Glutamatergic neuron (in vitro differentiated cells): ENCODE measurements around the gene GPR84. TPM values are rescaled to one million over a fixed set of nuclear protein-coding genes. Genes with fewer than 3 reads are reported as not detected.
A peak's percentile ranks its signal among the peaks of the same experiment; 100 is the strongest.

Experiments used
- DNase-seq: peaks from one replicate; pipeline ENCODE4 v3.0.0; 2022
- H3K27ac Mint-ChIP-seq: one replicate; pipeline ENCODE4 v1.8.0; 2020; ENCODE audit warnings: mild to moderate bottlenecking, mixed read lengths, inconsistent platforms; ENCODE audit not compliant: unreplicated experiment
- H3K27me3 Mint-ChIP-seq: one replicate; pipeline ENCODE4 v1.8.0; 2020; ENCODE audit warnings: mild to moderate bottlenecking, moderate library complexity, mixed read lengths, inconsistent platforms; ENCODE audit not compliant: unreplicated experiment
- H3K36me3 Mint-ChIP-seq: one replicate; pipeline ENCODE4 v1.8.0; 2020; ENCODE audit warnings: mild to moderate bottlenecking, mixed read lengths, inconsistent platforms; ENCODE audit not compliant: unreplicated experiment
- H3K4me1 Mint-ChIP-seq: one replicate; pipeline ENCODE4 v1.8.0; 2020; ENCODE audit warnings: mild to moderate bottlenecking, low read depth, mixed read lengths, inconsistent platforms; ENCODE audit not compliant: unreplicated experiment
- H3K4me3 Mint-ChIP-seq: one replicate; pipeline ENCODE4 v1.8.0; 2020; ENCODE audit warnings: mild to moderate bottlenecking, mixed read lengths, inconsistent platforms; ENCODE audit not compliant: unreplicated experiment
- H3K9me3 Mint-ChIP-seq: one replicate; pipeline ENCODE4 v1.8.0; 2020; ENCODE audit warnings: mild to moderate bottlenecking, moderate library complexity, mixed read lengths, inconsistent platforms; ENCODE audit not compliant: unreplicated experiment
- CTCF ChIP-seq: fragments of 200-600 bp; sonication (generic); IDR thresholded peaks from one replicate; pipeline ENCODE4 v1.5.0; 2021; ENCODE audit not compliant: partially characterized antibody, unreplicated experiment
- total RNA-seq: library from RNA; stranded (reverse); fragmentation: NEBNext Ultra II Directional; extraction: Animal tissue kit (Norgen Biotek cat#: 25700); gene quantifications from one replicate; pipeline ENCODE4 v1.2.1, GENCODE V29; 2021; ENCODE audit not compliant: unreplicated experiment

Gene GPR84
- total RNA-seq, 1 donor from 2014 or later: not detected

DNA sequence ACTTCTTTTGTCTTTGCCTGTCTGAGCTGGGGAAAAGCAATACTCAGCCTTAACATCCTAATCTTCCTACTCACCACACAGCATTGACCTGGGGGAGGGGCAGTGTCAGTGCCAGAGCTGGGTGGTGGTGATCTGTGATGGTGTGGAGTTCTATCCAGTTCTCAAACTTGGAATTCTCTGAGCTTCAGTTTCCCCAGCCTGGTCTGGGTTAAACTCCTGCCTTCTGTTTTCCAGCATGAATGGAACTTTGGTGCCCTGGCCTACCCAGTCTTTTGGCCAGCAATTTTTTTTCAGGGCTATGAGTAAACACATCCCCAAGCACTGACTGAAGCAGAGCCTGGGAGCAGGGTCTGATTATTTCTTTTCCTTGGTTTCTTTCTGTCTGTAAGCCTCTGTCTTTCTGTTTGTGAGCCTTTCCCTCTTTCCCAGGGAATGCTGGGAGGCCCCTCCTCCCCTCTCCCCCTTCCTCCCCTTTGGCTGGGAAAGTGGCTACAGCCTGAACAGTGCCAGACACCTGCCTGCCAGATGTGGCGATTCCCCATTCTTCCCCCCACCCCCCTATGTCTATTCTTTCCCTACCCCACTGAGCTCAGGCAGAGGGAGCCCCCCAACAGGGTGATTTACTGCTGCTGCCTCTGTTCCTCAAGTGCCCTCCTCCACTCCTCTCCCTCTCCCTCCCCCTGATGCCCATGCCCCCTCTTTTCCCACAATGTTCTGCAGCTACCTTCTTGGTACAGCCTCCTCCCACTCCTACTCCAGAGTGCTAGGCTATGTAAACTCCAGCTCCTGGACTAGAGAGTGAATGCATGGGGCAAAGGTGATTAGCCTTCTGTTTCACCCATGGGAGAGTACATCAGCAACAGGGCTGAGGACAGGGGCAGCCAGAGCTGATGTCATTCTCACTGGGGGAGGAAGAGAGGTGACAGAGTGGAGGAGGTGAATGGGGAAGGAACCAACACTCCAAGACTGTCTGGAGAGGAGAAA lies 11.1 kb downstream of the GPR84 start:
- no peak for TF ChIP-seq CTCF
- Mint-ChIP-seq H3K27ac (peak overlapping the region; percentile 57), H3K36me3 (peaks cover 8% of the 10 kb centered on the region), H3K4me3 (peak overlapping the region; percentile 86), H3K9me3 (peaks cover 10% of the 10 kb centered on the region), H3K27me3 (peaks cover 11% of the 10 kb centered on the region), H3K4me1 (peaks cover 59% of the 10 kb centered on the region)
- DNase-seq: peak; percentile 38

GRCh38 chr12:54352022-54352531 lies 12.2 kb downstream of the GPR84 start:
- peak; percentile 65 for DNase-seq
- H3K9me3 Mint-ChIP-seq: peaks cover 10% of the 10 kb centered on the region
- peaks cover 11% of the 10 kb centered on the region for H3K27me3 Mint-ChIP-seq
- peak overlapping the region; percentile 86 for H3K4me3 Mint-ChIP-seq
- no peak for TF ChIP-seq CTCF
- H3K36me3 Mint-ChIP-seq: peaks cover 8% of the 10 kb centered on the region
- H3K4me1 Mint-ChIP-seq: peaks cover 57% of the 10 kb centered on the region
- peak overlapping the region; percentile 89 for H3K27ac Mint-ChIP-seq

DNA sequence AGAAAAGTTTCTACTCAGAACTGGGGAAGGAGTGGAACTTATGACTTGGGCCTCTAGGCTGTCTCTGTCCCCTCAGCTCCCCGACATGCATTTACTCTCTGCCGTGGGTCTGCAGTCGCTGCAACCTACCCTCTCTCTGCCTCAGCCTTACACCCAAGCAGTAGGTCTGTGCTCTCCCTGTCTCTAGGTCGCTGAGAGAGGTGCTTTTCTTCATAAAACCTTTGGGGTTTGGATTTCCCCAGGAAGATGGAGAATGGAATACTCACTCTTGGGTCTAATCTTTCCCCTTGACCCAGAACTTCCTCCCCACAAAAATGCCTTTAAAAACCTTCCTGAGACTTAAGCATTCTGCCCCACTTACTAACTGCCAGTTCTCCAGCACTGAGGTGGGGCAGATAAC lies 12.9 kb downstream of the GPR84 start:
- Mint-ChIP-seq H3K4me1 (peaks cover 51% of the 10 kb centered on the region), H3K4me3 (no peak overlapping the region), H3K9me3 (peaks cover 10% of the 10 kb centered on the region), H3K36me3 (peaks cover 12% of the 10 kb centered on the region), H3K27ac (peak overlapping the region; percentile 89), H3K27me3 (peaks cover 10% of the 10 kb centered on the region)
- TF ChIP-seq CTCF: no peak
- DNase-seq: no peak

DNA sequence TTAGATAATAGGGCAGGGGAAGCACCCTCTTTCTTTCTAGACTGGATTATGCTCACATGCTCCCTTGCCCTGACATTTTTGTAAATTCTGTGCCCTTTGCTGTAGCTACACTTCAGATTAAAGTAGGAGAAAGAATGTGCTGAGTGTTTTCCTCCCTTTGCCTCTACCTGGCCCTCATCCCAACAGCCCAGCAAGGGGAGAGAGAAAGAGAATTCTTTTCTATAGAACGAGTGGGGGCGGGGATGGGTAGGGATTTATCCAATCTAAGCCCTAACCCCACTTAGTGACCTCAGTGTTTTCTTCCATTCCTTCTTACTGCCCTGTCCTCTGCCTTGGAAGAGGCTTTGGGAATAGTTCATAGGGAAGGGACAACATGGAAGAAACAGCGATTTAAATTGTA lies 13.5 kb downstream of the GPR84 start:
- Mint-ChIP-seq H3K4me1 (peaks cover 47% of the 10 kb centered on the region), H3K27me3 (peaks cover 6% of the 10 kb centered on the region), H3K36me3 (peaks cover 12% of the 10 kb centered on the region), H3K9me3 (peaks cover 10% of the 10 kb centered on the region), H3K27ac (peak overlapping the region; percentile 62), H3K4me3 (no peak overlapping the region)
- DNase-seq: no peak
- TF ChIP-seq CTCF: no peak

GRCh38 chr12:54349679-54350078 lies 14.6 kb downstream of the GPR84 start:
- Mint-ChIP-seq H3K36me3 (peaks cover 12% of the 10 kb centered on the region), H3K27ac (peak overlapping the region; percentile 53), H3K9me3 (peaks cover 8% of the 10 kb centered on the region), H3K4me3 (no peak overlapping the region), H3K27me3 (peaks cover 4% of the 10 kb centered on the region), H3K4me1 (peaks cover 38% of the 10 kb centered on the region)
- TF ChIP-seq CTCF: no peak
- no peak for DNase-seq
